ENCODE measurements around the gene NBAS. TPM values are rescaled to one million over a fixed set of nuclear protein-coding genes. Genes with fewer than 3 reads are reported as not detected.

The NBAS gene
- total RNA-seq, 1 donor from 2014 or later = 52.9 TPM

GRCh38 chr2:15162620-15163019, 398.5 kb downstream of the NBAS start:
- H3K4me1 Mint-ChIP-seq = peaks cover 6% of the 10 kb centered on the region
- H3K27me3 Mint-ChIP-seq (ENCODE audit: low read depth) = no peaks in the 10 kb centered on the region
- H3K36me3 Mint-ChIP-seq = no peaks in the 10 kb centered on the region
- no peaks in the 10 kb centered on the region for H3K9me3 Mint-ChIP-seq
- H3K4me3 Mint-ChIP-seq = no peak overlapping the region
- TF ChIP-seq CTCF (IDR thresholded peaks at IDR 0.05; ENCODE audit: unreplicated experiment) = no peak
- no peak overlapping the region for H3K27ac Mint-ChIP-seq
- no peak for DNase-seq (ENCODE audit: low spot score in 2 of 2, unreplicated experiment in 2 of 2)

GRCh38 chr2:15160201-15160991, 400.7 kb downstream of the NBAS start:
- TF ChIP-seq CTCF (IDR thresholded peaks at IDR 0.05; ENCODE audit: unreplicated experiment) = no peak
- Mint-ChIP-seq H3K9me3 (no peaks in the 10 kb centered on the region), H3K4me1 (peaks cover 6% of the 10 kb centered on the region), H3K36me3 (no peaks in the 10 kb centered on the region), H3K4me3 (no peak overlapping the region), H3K27ac (no peak overlapping the region), H3K27me3 (ENCODE audit: low read depth) (no peaks in the 10 kb centered on the region)
- DNase-seq (ENCODE audit: low spot score in 2 of 2, unreplicated experiment in 2 of 2) = no peak

- H3K27ac Mint-ChIP-seq = no peak overlapping the region
- TF ChIP-seq CTCF (IDR thresholded peaks at IDR 0.05; ENCODE audit: unreplicated experiment) = no peak
- H3K9me3 Mint-ChIP-seq = no peaks in the 10 kb centered on the region
- no peak for DNase-seq (ENCODE audit: low spot score in 2 of 2, unreplicated experiment in 2 of 2)
- H3K4me1 Mint-ChIP-seq = peaks cover 6% of the 10 kb centered on the region
- H3K36me3 Mint-ChIP-seq = no peaks in the 10 kb centered on the region
- H3K4me3 Mint-ChIP-seq = no peak overlapping the region
- no peaks in the 10 kb centered on the region for H3K27me3 Mint-ChIP-seq (ENCODE audit: low read depth)
These were observed 401.4 kb downstream of the NBAS start for GRCh38 chr2:15159751-15160177.

- no peak for DNase-seq (ENCODE audit: low spot score in 2 of 2, unreplicated experiment in 2 of 2)
- Mint-ChIP-seq H3K27me3 (ENCODE audit: low read depth) (no peaks in the 10 kb centered on the region), H3K27ac (no peak overlapping the region), H3K4me1 (peaks cover 7% of the 10 kb centered on the region), H3K36me3 (no peaks in the 10 kb centered on the region), H3K9me3 (no peaks in the 10 kb centered on the region), H3K4me3 (no peak overlapping the region)
- no peak for TF ChIP-seq CTCF (IDR thresholded peaks at IDR 0.05; ENCODE audit: unreplicated experiment)
These were observed 401.9 kb downstream of the NBAS start for GRCh38 chr2:15159206-15159605.

- no peak for DNase-seq (ENCODE audit: low spot score in 2 of 2, unreplicated experiment in 2 of 2)
- no peaks in the 10 kb centered on the region for H3K9me3 Mint-ChIP-seq
- H3K4me3 Mint-ChIP-seq = no peak overlapping the region
- TF ChIP-seq CTCF (IDR thresholded peaks at IDR 0.05; ENCODE audit: unreplicated experiment) = no peak
- no peak overlapping the region for H3K27ac Mint-ChIP-seq
- H3K27me3 Mint-ChIP-seq (ENCODE audit: low read depth) = no peaks in the 10 kb centered on the region
- no peaks in the 10 kb centered on the region for H3K36me3 Mint-ChIP-seq
- H3K4me1 Mint-ChIP-seq = peaks cover 7% of the 10 kb centered on the region
These were observed 402.6 kb downstream of the NBAS start for GRCh38 chr2:15158532-15158931.

Measured in mesothelial cell of epicardium (in vitro differentiated cells).